Stomach (tissue), 4 donors: ENCODE results near the gene SARS1.

ENCODE experiments used
- CTCF ChIP-seq, 7 experiments: fragments of 450-650 bp in 4 of 7; fragments of 200-600 bp in 3 of 7; sonication (generic) in 3 of 7; IDR thresholded peaks; one replicate each; pipeline ENCODE4 v1.5.1; 2016 to 2019; ENCODE audit warnings: antibody characterized with exemption in 7 of 7, control low read depth in 2 of 7, mild to moderate bottlenecking in 1 of 7
- POLR2AphosphoS5 ChIP-seq, 3 donors: sonication (generic); formaldehyde crosslinking; IDR thresholded peaks; one replicate each; pipeline ENCODE4 v1.6.1; 2016; ENCODE audit warnings: antibody characterized with exemption in 3 of 3

DNA sequence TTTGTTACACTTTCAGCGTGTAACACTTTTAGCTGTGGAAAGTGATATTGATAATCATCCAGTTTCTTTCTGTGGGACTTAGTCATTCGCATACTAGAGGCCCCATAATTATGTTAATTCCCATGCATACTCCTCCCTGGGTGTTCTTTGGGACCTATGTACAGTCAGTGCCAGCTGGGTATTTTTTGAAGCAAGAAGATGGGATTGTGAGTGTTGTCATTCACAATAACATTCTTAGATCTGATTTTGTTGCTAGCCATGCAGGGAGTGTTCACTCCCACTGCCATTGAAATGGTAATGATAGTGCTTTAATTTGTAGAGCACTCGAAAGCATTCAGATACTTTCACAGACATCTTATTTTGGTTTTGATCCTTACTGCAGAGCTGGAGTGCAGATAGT is 11.6 kb downstream of the SARS1 start:
- TF ChIP-seq CTCF (IDR thresholded peaks at IDR 0.05) (no peak), POLR2AphosphoS5 (IDR thresholded peaks at IDR 0.05) (no peak)
